ENCODE data around the gene PRIMA1.

PRIMA1 gene

GRCh38 chr14:93751946-93752655 lies 36.2 kb downstream of the PRIMA1 start:
- no peak for DNase-seq

- DNase-seq: no peak
Observed at GRCh38 chr14:93749076-93749420, 39.2 kb downstream of the PRIMA1 start.

GRCh38 chr14:93748208-93749075 lies 39.8 kb downstream of the PRIMA1 start:
- DNase-seq: no peak

- DNase-seq: no peak
Observed at GRCh38 chr14:93747560-93747959, 40.7 kb downstream of the PRIMA1 start.

- DNase-seq: no peak
Observed at GRCh38 chr14:93747102-93747501, 41.2 kb downstream of the PRIMA1 start.

GRCh38 chr14:93745603-93746273 lies 42.5 kb downstream of the PRIMA1 start:
- no peak for DNase-seq

GRCh38 chr14:93744876-93745275 lies 43.4 kb downstream of the PRIMA1 start:
- no peak for DNase-seq

- no peak for DNase-seq
Observed at GRCh38 chr14:93744176-93744575, 44.1 kb downstream of the PRIMA1 start.

- DNase-seq: no peak
Observed at GRCh38 chr14:93743270-93744060, 44.8 kb downstream of the PRIMA1 start.

- DNase-seq: no peak
Observed at GRCh38 chr14:93742761-93743160, 45.5 kb downstream of the PRIMA1 start.

- no peak for DNase-seq
Observed at GRCh38 chr14:93741556-93742230, 46.6 kb downstream of the PRIMA1 start.

GRCh38 chr14:93737634-93738033 lies 50.7 kb downstream of the PRIMA1 start:
- no peak for DNase-seq

- no peak for DNase-seq
Observed at GRCh38 chr14:93736378-93737014, 51.8 kb downstream of the PRIMA1 start.

- DNase-seq: no peak
Observed at GRCh38 chr14:93735206-93735605, 53.1 kb downstream of the PRIMA1 start.

- no peak for DNase-seq
Observed at GRCh38 chr14:93734086-93734822, 54.0 kb downstream of the PRIMA1 start.

- no peak for DNase-seq
Observed at GRCh38 chr14:93733631-93734030, 54.7 kb downstream of the PRIMA1 start.

- DNase-seq: no peak
Observed at GRCh38 chr14:93733231-93733630, 55.1 kb downstream of the PRIMA1 start.

GRCh38 chr14:93732524-93732923 lies 55.8 kb downstream of the PRIMA1 start:
- DNase-seq: no peak

- no peak for DNase-seq
Observed at GRCh38 chr14:93731753-93732152, 56.5 kb downstream of the PRIMA1 start.

GRCh38 chr14:93729993-93730392 lies 58.3 kb downstream of the PRIMA1 start:
- no peak for DNase-seq

- DNase-seq: no peak
Observed at GRCh38 chr14:93728651-93729016, 59.7 kb downstream of the PRIMA1 start.

All from NCI-H2081 treated with DMSO at 0.1 percent for 48 hours (cell line).